ENCODE results near the gene CYYR1. TPM values are rescaled to one million over a fixed set of nuclear protein-coding genes. Genes with fewer than 3 reads are reported as not detected.

The CYYR1 gene
- total RNA-seq, 4 donors from 2014 or later, result 7.6 to 36.0 (median 22.9) TPM

GRCh38 chr21:26593800-26594199 lies 20.7 kb upstream of the CYYR1 start:
- TF ChIP-seq CTCF (IDR thresholded peaks at IDR 0.05; ENCODE audit: low read depth), result no peak

DNA sequence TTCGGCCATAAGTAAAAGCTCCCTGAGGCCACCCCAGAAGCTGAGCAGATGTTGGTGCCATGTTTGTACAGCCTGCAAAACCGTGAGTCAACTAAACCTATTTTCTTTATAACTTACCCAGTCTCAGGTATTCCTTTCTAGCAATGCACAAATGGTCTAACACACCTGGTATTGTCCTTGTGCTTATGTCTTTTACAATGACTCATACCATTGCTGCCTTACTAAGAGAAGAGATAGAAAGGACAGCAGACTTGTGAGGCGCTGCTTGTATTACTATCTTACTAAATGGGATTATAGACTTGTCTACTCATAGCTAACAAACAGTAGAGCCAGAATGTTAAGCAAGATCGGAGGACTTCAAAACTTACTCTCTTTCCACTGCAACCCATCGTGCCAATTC lies 18.5 kb upstream of the CYYR1 start:
- TF ChIP-seq CTCF (IDR thresholded peaks at IDR 0.05; ENCODE audit: low read depth), result no peak

GRCh38 chr21:26588446-26588845 lies 15.4 kb upstream of the CYYR1 start:
- no peak for TF ChIP-seq CTCF (IDR thresholded peaks at IDR 0.05; ENCODE audit: low read depth)

GRCh38 chr21:26587736-26588201 lies 14.7 kb upstream of the CYYR1 start:
- TF ChIP-seq CTCF (IDR thresholded peaks at IDR 0.05; ENCODE audit: low read depth), result no peak

DNA sequence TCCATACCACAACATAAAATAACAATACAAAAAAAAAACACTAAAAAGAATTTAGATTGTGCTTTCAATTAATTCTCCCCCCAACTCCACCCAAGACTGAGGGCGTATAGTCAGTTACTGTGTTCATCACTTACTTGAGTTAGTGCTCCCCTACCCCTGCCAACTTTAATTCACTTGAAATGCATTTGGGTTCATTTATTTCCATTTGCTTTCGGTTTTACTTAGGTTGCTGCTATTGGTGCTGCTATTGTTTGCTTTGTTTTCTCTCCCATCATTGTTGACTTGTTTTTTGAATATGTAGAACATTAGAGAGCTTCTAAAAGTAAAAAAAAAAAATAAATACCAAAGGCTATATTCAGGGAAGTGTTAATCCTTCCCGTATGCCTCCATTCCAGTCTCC lies 10.7 kb upstream of the CYYR1 start:
- TF ChIP-seq CTCF (IDR thresholded peaks at IDR 0.05; ENCODE audit: low read depth), result no peak

DNA sequence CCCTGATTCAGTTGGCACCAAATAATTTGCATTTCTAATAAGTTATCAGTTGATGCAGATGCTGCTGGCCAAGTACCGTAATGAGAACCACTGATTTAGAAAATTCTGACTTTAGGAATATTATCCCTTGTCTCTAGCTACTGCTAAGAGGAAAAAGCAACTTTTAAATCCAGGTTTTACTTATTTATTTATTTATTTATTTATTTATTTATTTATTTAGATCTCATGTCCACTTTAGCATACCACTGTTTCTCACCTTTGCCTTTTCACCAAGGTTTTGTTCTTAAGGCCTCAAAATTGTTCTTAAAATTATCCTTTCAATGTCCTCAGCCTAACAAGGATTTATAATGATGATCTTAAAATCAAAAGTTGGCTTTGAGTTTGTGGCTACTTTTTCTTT lies 8.7 kb upstream of the CYYR1 start:
- TF ChIP-seq CTCF (IDR thresholded peaks at IDR 0.05; ENCODE audit: low read depth), result no peak

GRCh38 chr21:26572076-26572701 lies 897 bp downstream of the CYYR1 start:
- no peak for TF ChIP-seq CTCF (IDR thresholded peaks at IDR 0.05; ENCODE audit: low read depth)

All from subcutaneous adipose tissue (tissue), 4 donors.